Glomerular visceral epithelial cell (primary cell): ENCODE results near the gene VTI1B.

Source experiments
- DNase-seq: peaks from one replicate; pipeline ENCODE4 v3.0.0-alpha.2; 2016; ENCODE audit errors: extremely low spot score

The VTI1B gene

GRCh38 chr14:67679006-67679405 lies 4.6 kb upstream of the VTI1B start:
- DNase-seq: no peak

GRCh38 chr14:67675219-67675582 lies 769 bp upstream of the VTI1B start:
- no peak for DNase-seq

DNA sequence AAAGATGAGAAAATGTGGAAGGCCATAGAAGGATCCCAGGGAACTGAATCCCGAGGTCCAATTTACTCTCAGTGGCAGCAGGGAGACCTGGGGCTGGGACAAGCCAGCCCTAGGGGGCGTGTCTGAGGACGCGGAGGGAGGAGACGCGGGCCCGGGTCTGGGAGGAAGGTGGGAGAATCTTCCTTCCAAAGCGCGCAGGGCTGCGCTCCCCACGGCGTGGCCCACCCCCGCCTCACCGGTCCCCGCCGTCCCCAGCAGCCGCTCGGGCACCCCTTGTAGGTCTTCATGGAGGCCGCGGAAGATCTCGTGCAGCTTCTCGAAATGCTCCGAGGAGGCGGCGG lies 323 bp downstream of the VTI1B start:
- peak; percentile 71 for DNase-seq

DNA sequence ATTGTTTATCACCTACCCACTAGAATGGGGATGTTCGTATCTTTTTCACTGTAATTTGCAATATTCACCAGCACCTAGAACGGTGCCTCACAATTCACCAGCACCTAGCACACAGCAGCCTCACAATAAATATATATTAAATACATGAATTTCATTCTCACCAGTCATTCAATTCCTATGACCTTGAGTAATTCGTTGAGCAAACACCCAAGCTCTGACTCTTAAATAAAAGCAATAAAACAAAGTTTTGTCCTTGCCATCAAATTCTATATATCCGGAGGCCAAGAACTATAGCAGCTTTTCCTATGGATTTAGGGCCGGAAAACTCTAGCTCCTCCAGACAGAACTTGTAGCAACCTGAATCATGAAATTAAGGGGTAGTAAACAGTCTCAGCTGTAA lies 981 bp downstream of the VTI1B start:
- DNase-seq: no peak

GRCh38 chr14:67668559-67668958 lies 5.9 kb downstream of the VTI1B start:
- no peak for DNase-seq

DNA sequence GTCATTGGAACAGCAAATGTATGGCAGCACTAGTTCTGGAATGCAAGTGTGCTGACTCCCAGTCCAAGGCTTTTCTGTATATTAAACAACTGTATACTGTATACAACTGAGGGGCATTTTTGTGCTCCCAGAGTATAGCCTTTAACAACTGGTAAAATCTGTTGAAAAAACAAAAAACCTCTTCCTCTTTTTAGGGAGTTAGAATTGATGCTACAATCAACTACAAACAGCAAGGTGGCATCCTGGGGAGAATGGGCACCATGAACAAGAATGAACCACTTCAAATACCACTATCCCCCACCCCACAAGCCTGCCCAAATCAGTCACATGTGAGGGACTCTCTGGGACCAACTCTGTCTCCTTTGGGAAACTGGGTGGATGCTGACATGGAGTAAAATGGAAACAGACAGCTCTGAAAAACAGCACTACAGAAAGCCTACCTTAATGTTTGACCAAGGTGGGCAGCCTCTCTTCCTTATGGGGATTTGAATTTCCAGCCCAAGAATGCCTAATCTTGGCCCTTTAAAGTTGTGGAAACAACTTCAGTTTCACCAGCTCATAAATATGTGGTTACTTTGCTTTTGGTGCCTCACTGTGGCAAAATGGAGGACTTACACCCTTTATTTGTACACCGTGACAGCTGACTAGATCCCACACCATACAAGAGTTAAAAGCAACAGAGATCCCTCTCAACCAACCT lies 7.5 kb downstream of the VTI1B start:
- peak; percentile 61 for DNase-seq

GRCh38 chr14:67665868-67666267 lies 8.6 kb downstream of the VTI1B start:
- no peak for DNase-seq

DNA sequence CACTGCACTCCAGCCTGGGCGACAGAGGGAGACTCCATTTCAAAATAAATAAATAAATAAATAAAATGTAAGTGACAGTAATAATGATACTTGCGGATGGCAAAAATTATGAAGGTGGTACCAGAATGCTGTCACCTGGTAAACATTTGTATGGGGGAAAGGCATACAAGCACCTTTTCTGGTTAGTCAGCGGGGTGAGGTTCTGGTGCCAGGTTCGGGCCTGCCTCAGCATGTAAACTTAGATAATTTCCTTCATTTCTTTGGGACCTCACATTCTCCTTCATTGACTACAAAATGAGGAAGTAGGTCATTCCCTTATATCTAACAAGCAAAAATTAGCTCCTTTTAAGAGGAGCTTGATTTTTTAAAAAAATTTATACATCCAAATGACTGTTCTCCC lies 10.8 kb downstream of the VTI1B start:
- no peak for DNase-seq

- no peak for DNase-seq
These were observed 20.7 kb downstream of the VTI1B start for GRCh38 chr14:67653651-67654280.

DNA sequence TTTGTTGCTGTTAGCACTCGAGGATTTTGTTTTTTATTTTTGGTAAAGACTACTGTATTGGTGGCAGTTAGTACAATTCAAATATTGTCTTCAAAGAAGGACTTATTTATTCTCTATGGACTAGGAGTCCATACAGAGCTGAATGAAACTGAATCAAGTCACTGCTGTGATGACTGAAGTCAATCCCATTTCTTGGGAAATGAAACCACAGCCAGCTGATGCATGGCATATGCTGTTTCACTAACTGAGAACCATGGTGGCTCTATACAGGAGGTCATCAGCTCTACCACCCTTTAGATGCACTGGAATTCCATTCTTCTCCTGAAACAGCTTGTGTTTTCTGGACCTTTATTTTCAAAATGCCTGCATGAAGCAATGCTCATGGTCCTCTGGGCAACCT lies 22.2 kb downstream of the VTI1B start:
- no peak for DNase-seq

DNA sequence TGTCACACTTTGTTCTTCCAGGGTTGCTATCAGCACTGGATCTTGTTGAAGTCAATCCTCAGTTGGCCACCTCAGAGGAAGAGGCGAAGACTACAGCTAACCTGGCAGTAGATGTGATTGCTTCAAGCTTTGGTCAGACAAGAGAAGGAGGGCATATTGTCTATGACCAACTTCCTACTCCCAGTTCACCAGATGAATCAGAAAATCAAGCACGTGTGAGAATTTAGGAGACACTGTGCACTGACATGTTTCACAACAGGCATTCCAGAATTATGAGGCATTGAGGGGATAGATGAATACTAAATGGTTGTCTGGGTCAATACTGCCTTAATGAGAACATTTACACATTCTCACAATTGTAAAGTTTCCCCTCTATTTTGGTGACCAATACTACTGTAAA lies 23.7 kb downstream of the VTI1B start:
- DNase-seq: no peak

GRCh38 chr14:67650151-67650550 lies 24.3 kb downstream of the VTI1B start:
- DNase-seq: no peak

GRCh38 chr14:67646131-67646530 lies 28.3 kb downstream of the VTI1B start:
- DNase-seq: no peak

- no peak for DNase-seq
These were observed 29.0 kb downstream of the VTI1B start for GRCh38 chr14:67645414-67645813.

DNA sequence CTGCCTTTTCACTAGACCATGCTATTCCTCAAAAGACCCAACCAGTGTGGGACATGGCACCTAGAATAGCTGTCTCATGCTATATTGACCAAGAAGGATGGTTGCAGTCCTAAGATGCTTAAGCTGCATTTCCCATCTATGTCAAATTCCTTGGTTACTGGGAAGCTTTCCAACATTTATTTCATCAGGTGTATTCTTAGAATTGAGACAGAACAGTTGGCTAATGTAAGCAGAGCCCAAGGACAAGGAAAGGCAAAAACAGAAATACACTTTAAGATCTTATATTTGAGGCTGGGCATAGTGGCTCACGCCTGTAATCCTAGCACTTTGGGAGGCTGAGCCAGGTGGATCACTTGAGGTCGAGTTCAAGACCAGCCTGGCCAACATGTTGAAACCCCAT lies 30.0 kb downstream of the VTI1B start:
- no peak for DNase-seq

DNA sequence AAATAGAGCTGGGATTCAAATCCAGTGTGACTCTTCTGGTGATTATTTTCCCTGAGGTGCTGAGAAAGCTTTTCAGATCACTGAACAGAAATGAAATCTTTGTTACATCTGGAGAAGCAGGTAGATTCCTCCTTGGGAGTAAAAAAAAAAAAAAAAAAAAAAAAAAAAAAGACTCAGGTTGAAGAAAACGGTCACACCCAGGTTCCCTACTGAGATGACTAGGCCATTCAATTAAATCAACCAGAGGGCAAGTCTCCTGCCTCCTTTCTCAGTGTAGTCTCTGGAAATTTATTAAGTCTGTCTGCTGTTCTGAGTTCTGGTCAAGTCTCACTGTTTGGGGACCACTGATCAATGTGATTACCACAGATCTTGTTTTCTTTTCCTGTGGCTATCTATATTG lies 30.7 kb downstream of the VTI1B start:
- DNase-seq: no peak

- no peak for DNase-seq
These were observed 32.3 kb downstream of the VTI1B start for GRCh38 chr14:67641902-67642749.

GRCh38 chr14:67641480-67641879 lies 33.0 kb downstream of the VTI1B start:
- no peak for DNase-seq

DNA sequence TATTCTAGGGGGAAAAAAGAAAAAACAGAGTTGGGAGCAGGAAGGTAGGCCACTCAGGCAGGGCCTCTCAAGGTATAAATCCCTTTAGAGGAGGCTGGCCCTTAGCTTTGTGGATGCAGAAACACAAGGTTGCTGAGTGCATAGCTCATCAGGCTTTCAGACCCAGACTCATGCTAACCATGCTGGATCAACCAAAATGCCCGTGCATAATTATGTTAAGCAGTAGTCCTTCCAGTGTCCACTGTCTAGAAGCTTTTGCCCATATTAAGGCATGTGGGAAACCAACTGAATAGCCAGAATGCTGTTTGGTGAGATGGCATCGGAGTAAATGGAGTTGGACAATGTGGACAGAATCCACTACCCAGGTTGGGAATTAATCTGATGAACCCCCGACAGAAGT lies 35.8 kb downstream of the VTI1B start:
- DNase-seq: no peak

DNA sequence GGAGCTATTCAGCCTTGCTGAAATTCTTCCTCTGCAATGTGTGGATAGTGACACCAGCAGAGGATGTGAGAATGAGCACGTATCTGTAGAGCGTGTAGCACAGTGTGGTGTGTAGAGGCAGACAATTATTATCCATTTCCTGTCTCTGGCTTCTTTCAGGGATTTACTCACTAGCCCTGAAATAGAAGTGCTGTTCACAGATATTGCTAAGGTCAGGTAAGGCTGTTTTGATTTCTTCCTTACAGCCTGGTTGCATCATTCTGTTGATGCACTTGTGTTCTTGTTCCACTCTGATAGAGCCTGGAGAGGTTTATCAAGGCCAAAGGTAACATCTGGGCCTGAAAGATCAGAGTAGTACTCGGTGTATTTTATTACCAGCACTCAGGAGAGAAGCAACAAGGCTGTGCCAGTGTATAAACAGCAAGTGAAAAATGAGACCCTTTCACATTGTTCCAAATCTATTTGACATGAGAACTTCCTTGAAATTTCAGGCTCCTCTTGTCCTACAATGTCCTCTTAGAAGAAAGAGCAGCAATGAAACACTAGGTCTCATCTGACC lies 38.0 kb downstream of the VTI1B start:
- DNase-seq: peak; percentile 44

GRCh38 chr14:67633451-67634147 lies 40.8 kb downstream of the VTI1B start:
- DNase-seq: no peak

- DNase-seq: no peak
These were observed 43.5 kb downstream of the VTI1B start for GRCh38 chr14:67630938-67631337.
